Keratinocyte (primary cell): ENCODE measurements around the gene PDE8A. TPM values are rescaled to one million over a fixed set of nuclear protein-coding genes. Genes with fewer than 3 reads are reported as not detected.

Experiments used
- DNase-seq: peaks from one replicate; pipeline ENCODE4 v3.0.0-alpha.2; 2011; ENCODE audit warnings: low read depth, missing footprints, low spot score
- FAIRE-seq: peaks from 2 replicates; lab custom pipeline; 2011; peaks lifted over from hg19 to GRCh38; lab: Jason Lieb, UNC
- H2AFZ ChIP-seq: 2 replicates; pipeline ENCODE4 v1.6.0; 2012; ENCODE audit warnings: low read length, control low read depth, inconsistent platforms; ENCODE audit not compliant: control insufficient read depth
- H3K27ac ChIP-seq: 2 replicates; pipeline ENCODE4 v1.5.1; 2011; ENCODE audit warnings: low read length; ENCODE audit not compliant: control insufficient read depth, insufficient read depth
- H3K27me3 ChIP-seq: 3 replicates; pipeline ENCODE4 v1.6.0; 2011; ENCODE audit warnings: low read length; ENCODE audit not compliant: control insufficient read depth, insufficient read depth; ENCODE audit errors: extremely low read depth
- H3K36me3 ChIP-seq, 2 experiments: 2 replicates in 1 of 2; 3 replicates in 1 of 2; pipeline ENCODE4 v1.5.1; 2011; ENCODE audit warnings: low read length in 2 of 2, mild to moderate bottlenecking in 1 of 2; ENCODE audit not compliant: control insufficient read depth in 2 of 2, insufficient read depth in 2 of 2; ENCODE audit errors: extremely low read depth in 1 of 2
- H3K4me1 ChIP-seq: 3 replicates; pipeline ENCODE4 v1.5.1; 2011; ENCODE audit warnings: low read length; ENCODE audit not compliant: control insufficient read depth, insufficient read depth; ENCODE audit errors: extremely low read depth
- H3K4me2 ChIP-seq: 3 replicates; pipeline ENCODE4 v1.6.0; 2011; ENCODE audit warnings: low read depth, low read length; ENCODE audit not compliant: control insufficient read depth, insufficient read depth; ENCODE audit errors: extremely low read depth
- H3K4me3 ChIP-seq, 3 experiments: fragments of 200-600 bp in 1 of 3; sonication (generic) in 1 of 3; 2 replicates in 2 of 3; 3 replicates in 1 of 3; pipeline ENCODE4 v1.5.1; 2011 to 2016; ENCODE audit warnings: low read length in 3 of 3, mild to moderate bottlenecking in 3 of 3, control low read depth in 2 of 3, inconsistent platforms in 1 of 3, low read depth in 1 of 3, mixed read lengths in 1 of 3, mixed run types in 1 of 3, moderate library complexity in 1 of 3; ENCODE audit not compliant: control insufficient read depth in 2 of 3, insufficient read depth in 2 of 3; ENCODE audit errors: extremely low read depth in 1 of 3
- H3K79me2 ChIP-seq: 2 replicates; pipeline ENCODE4 v1.6.0; 2012; ENCODE audit warnings: low read length; ENCODE audit not compliant: control insufficient read depth, insufficient read depth
- H3K9ac ChIP-seq: 3 replicates; pipeline ENCODE4 v1.6.0; 2011; ENCODE audit warnings: low read length; ENCODE audit not compliant: control insufficient read depth, insufficient read depth; ENCODE audit errors: extremely low read depth
- H3K9me1 ChIP-seq: 3 replicates; pipeline ENCODE4 v1.6.0; 2011; ENCODE audit warnings: low read length; ENCODE audit not compliant: control insufficient read depth, insufficient read depth; ENCODE audit errors: extremely low read depth
- H3K9me3 ChIP-seq: 2 replicates; pipeline ENCODE4 v1.5.1; 2012; ENCODE audit warnings: low read depth, low read length; ENCODE audit not compliant: control insufficient read depth
- H4K20me1 ChIP-seq: 3 replicates; pipeline ENCODE4 v1.6.0; 2011; ENCODE audit warnings: low read length; ENCODE audit not compliant: control insufficient read depth, insufficient read depth; ENCODE audit errors: extremely low read depth
- EZH2 ChIP-seq: IDR thresholded peaks from one replicate; pipeline ENCODE4 v1.6.1; 2012; ENCODE audit warnings: inconsistent platforms, mild to moderate bottlenecking, low read length, moderate library complexity
- dilution Hi-C: fragments of 300-500 bp; cut with MboI; formaldehyde crosslinking; loops from one replicate; pipeline ENCODE4 v1.7.0; 2020; ENCODE audit warnings: low sequenced_read_pairs; ENCODE audit not compliant: extremely low pct_ligation_motif_present
- polyA plus RNA-seq, 5 experiments: library from polyadenylated mRNA; depleted of rRNA in 3 of 5; stranded (reverse) in 3 of 5; stranded (forward) in 1 of 5; unstranded in 1 of 5; fragments of >200 nt; gene quantifications; 1 replicate in 1 of 5; 2 replicates in 3 of 5; 3 replicates in 1 of 5; pipeline versions ENCODE4 v1.2.1 to v1.2.3, GENCODE V29; 2011 to 2012; ENCODE audit warnings: missing spikeins in 2 of 5, low read depth in 1 of 5, low replicate concordance in 1 of 5
- TF ChIP-seq, protein P1 (sequence below), 3 experiments: IDR thresholded peaks in 1 of 3; conservative IDR thresholded peaks in 1 of 3; optimal IDR thresholded peaks in 1 of 3; 2 replicates in 2 of 3; 3 replicates in 1 of 3; pipeline versions ENCODE3 to v1.5.1; 2011; ENCODE audit warnings: low read length in 3 of 3, mild to moderate bottlenecking in 3 of 3, moderate library complexity in 2 of 3, control low read depth in 1 of 3, inconsistent platforms in 1 of 3; ENCODE audit not compliant: insufficient read depth in 2 of 3; ENCODE audit errors: extremely low read depth in 1 of 3

Gene PDE8A
- polyA plus RNA-seq, 1 donor (not counting 4 experiments of a cell fraction or from before 2014, with no cell fraction given) = 24.1 TPM

DNA sequence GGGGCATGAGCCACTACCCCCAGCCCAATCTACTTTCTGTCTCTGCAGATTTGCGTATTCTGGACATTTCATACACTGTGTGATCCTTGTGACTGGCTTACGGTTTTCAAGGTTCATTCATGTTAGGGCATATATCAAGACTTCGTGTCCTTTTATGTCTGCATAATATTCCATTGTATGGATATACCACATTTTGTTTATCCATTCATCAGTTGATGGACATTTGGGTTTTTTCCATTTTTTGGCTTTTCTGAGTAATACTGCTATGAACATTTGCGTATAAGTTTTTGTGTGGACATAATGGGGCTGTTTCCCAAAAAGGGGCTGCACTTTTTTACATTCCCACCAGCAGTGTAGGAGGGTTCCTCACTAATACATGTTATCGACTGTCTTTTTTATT is 106.6 kb downstream of the PDE8A start:
- H3K27me3 ChIP-seq = no peaks in the 10 kb centered on the region
- TF ChIP-seq, protein P1, sequence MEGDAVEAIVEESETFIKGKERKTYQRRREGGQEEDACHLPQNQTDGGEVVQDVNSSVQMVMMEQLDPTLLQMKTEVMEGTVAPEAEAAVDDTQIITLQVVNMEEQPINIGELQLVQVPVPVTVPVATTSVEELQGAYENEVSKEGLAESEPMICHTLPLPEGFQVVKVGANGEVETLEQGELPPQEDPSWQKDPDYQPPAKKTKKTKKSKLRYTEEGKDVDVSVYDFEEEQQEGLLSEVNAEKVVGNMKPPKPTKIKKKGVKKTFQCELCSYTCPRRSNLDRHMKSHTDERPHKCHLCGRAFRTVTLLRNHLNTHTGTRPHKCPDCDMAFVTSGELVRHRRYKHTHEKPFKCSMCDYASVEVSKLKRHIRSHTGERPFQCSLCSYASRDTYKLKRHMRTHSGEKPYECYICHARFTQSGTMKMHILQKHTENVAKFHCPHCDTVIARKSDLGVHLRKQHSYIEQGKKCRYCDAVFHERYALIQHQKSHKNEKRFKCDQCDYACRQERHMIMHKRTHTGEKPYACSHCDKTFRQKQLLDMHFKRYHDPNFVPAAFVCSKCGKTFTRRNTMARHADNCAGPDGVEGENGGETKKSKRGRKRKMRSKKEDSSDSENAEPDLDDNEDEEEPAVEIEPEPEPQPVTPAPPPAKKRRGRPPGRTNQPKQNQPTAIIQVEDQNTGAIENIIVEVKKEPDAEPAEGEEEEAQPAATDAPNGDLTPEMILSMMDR (optimal IDR thresholded peaks at IDR 0.05 in 1 of 3, IDR thresholded peaks at IDR 0.05 in 1 of 3, conservative IDR thresholded peaks at IDR 0.05 in 1 of 3; ENCODE audit: extremely low read depth in 1 of 3, insufficient read depth in 2 of 3, low read length in 3 of 3) = no peak
- no peak for TF ChIP-seq EZH2
- DNase-seq (no peak), FAIRE-seq (no peak)
- no peak overlapping the region for H3K4me3 ChIP-seq
- dilution Hi-C loops = no loop called here
- H3K79me2 ChIP-seq = no peaks in the 10 kb centered on the region
- no peak overlapping the region for H2AFZ ChIP-seq
- no peaks in the 10 kb centered on the region for H3K9me1 ChIP-seq
- no peaks in the 10 kb centered on the region for H4K20me1 ChIP-seq
- no peak overlapping the region for H3K9ac ChIP-seq
- no peak overlapping the region for H3K27ac ChIP-seq
- H3K4me2 ChIP-seq = no peak overlapping the region
- H3K36me3 ChIP-seq = peaks cover 4% of the 10 kb centered on the region in 2 experiments
- no peaks in the 10 kb centered on the region for H3K9me3 ChIP-seq
- no peaks in the 10 kb centered on the region for H3K4me1 ChIP-seq

DNA sequence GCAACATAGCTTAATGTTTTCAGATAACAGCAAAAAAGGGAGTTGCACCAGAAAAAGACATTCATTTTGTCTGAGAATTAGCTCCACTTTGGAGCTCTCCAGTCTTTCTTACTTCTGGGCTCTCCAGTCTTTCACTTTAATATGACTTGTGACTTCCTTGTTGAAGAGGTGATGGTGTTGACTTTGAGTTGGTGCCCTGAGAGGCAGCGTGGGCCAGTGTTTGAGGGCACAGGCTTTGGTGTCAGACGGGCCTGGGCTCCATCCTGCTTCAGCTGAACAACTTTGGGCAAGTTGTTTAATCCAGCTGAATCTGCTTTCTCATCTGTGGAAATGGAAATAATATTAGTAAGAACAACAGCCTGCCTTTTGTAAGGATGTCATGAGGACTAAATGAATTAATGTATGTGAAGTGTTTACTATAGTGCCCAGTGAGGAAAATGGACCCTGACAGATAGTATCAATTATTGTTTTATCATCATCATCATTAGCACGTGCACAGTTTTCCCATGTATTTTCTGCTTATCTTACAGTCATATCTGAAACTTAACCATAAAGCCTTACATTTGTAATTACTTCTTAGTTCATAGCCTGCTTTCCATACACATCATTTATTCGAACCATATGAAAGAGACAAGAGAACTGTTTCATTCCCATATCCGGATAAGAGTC is 108.4 kb downstream of the PDE8A start:
- no peak overlapping the region for H2AFZ ChIP-seq
- H3K9me1 ChIP-seq = no peaks in the 10 kb centered on the region
- H3K79me2 ChIP-seq = no peaks in the 10 kb centered on the region
- H3K36me3 ChIP-seq = peaks cover 2 to 4% of the 10 kb centered on the region in 2 experiments
- H3K9me3 ChIP-seq = no peaks in the 10 kb centered on the region
- FAIRE-seq (no peak), DNase-seq (no peak)
- dilution Hi-C loops = no loop called here
- no peak overlapping the region for H3K9ac ChIP-seq
- H3K27ac ChIP-seq = no peak overlapping the region
- H3K4me3 ChIP-seq = no peak overlapping the region
- H3K27me3 ChIP-seq = no peaks in the 10 kb centered on the region
- no peaks in the 10 kb centered on the region for H4K20me1 ChIP-seq
- TF ChIP-seq, protein P1 (optimal IDR thresholded peaks at IDR 0.05 in 1 of 3, IDR thresholded peaks at IDR 0.05 in 1 of 3, conservative IDR thresholded peaks at IDR 0.05 in 1 of 3; ENCODE audit: extremely low read depth in 1 of 3, insufficient read depth in 2 of 3, low read length in 3 of 3) = no peak
- TF ChIP-seq EZH2 = no peak
- no peak overlapping the region for H3K4me2 ChIP-seq
- no peaks in the 10 kb centered on the region for H3K4me1 ChIP-seq
